ENCODE measurements around the gene RNF38.

RNF38 gene

GRCh38 chr9:36289836-36290435 lies 110.1 kb downstream of the RNF38 start:
- FAIRE-seq, result no peak

GRCh38 chr9:36288070-36288469 lies 112.0 kb downstream of the RNF38 start:
- no peak for FAIRE-seq

All from TTC549 (cell line).